CD4-positive, alpha-beta T cell (primary cell): ENCODE data around the gene ANKS1B. TPM values are rescaled to one million over a fixed set of nuclear protein-coding genes. Genes with fewer than 3 reads are reported as not detected.

Source experiments
- ATAC-seq: fragments of 200-7000 bp; cut with Tn5 transposase; one replicate; pipeline ENCODE4 v1.10.0; 2022; ENCODE audit warnings: mild to moderate bottlenecking; ENCODE audit not compliant: poor library complexity
- CTCF ChIA-PET: fragments of 350-600 bp; sonication (Branson Sonifier 250); formaldehyde crosslinking; loops from one replicate; lab custom pipeline; 2021; ENCODE audit warnings: antibody characterized with exemption, inconsistent platforms; lab: Charles Lee
- POLR2A ChIA-PET: fragments of 350-600 bp; sonication (Branson Sonifier 250); formaldehyde crosslinking; loops from one replicate; lab custom pipeline; 2021; ENCODE audit warnings: antibody characterized with exemption, inconsistent platforms; lab: Charles Lee
- DNase-seq, 14 experiments: peaks; one replicate each; pipeline ENCODE4 v3.0.0-alpha.2; 2013 to 2020; ENCODE audit warnings: mixed read lengths in 2 of 14
- H3K27ac ChIP-seq, 2 donors: one replicate each; pipeline versions ENCODE4 v1.5.1 to v1.7.0; 2013; ENCODE audit warnings: low read length in 2 of 2, low read depth in 1 of 2, mild to moderate bottlenecking in 1 of 2
- H3K27me3 ChIP-seq, 2 experiments: 1 replicate in 1 of 2; 2 replicates in 1 of 2; pipeline versions ENCODE4 v1.6.1 to v1.7.0; 2013; ENCODE audit warnings: low read length in 2 of 2, control low read depth in 1 of 2, mild to moderate bottlenecking in 1 of 2, moderate library complexity in 1 of 2; ENCODE audit not compliant: insufficient read depth in 2 of 2, control insufficient read depth in 1 of 2
- H3K36me3 ChIP-seq: one replicate; pipeline ENCODE4 v1.6.1; 2013; ENCODE audit warnings: low read length, control low read depth; ENCODE audit not compliant: insufficient read depth
- H3K4me1 ChIP-seq: one replicate; pipeline ENCODE4 v1.6.1; 2013; ENCODE audit warnings: low read length, control low read depth; ENCODE audit not compliant: insufficient read depth
- H3K4me3 ChIP-seq: one replicate; pipeline ENCODE4 v1.5.1; 2013; ENCODE audit warnings: mild to moderate bottlenecking, low read length, moderate library complexity
- H3K9me3 ChIP-seq, 2 experiments: 1 replicate in 1 of 2; 2 replicates in 1 of 2; pipeline versions ENCODE4 v1.6.1 to v1.7.0; 2013; ENCODE audit warnings: low read length in 2 of 2, mild to moderate bottlenecking in 2 of 2, control low read depth in 1 of 2, moderate library complexity in 1 of 2; ENCODE audit not compliant: control insufficient read depth in 1 of 2, insufficient read depth in 1 of 2
- H3K27ac Mint-ChIP-seq: one replicate; pipeline ENCODE4 v1.8.0; 2020; ENCODE audit warnings: mixed read lengths
- H3K27me3 Mint-ChIP-seq: one replicate; pipeline ENCODE4 v1.8.0; 2021; ENCODE audit warnings: mixed read lengths
- H3K36me3 Mint-ChIP-seq: one replicate; pipeline ENCODE4 v1.8.0; 2021; ENCODE audit warnings: low read depth, mixed read lengths
- H3K4me1 Mint-ChIP-seq: one replicate; pipeline ENCODE4 v1.8.0; 2021; ENCODE audit warnings: low read depth, mixed read lengths
- H3K4me3 Mint-ChIP-seq: one replicate; pipeline ENCODE4 v1.8.0; 2020; ENCODE audit warnings: mild to moderate bottlenecking, mixed read lengths
- H3K9me3 Mint-ChIP-seq: one replicate; pipeline ENCODE4 v1.8.0; 2020; ENCODE audit warnings: mixed read lengths
- intact Hi-C, 2 experiments: fragments of 100-400 bp; cut with DNase I in 1 of 2; cut with micrococcal nuclease in 1 of 2; formaldehyde crosslinking; loops; one replicate each; pipeline versions ENCODE4 v1.15.1 to v1.9.0; 2023 to 2025; cut with DNase I, micrococcal nuclease
- total RNA-seq, 174 experiments: library from RNA in 2 of 174; stranded (reverse) in 2 of 174; gene quantifications; one replicate each; pipeline ENCODE4 v1.2.3 and lab custom pipeline; 2021 to 2026
- TF ChIP-seq, protein P1 (sequence below): fragments of 200-600 bp; IDR thresholded peaks from one replicate; pipeline ENCODE4 v1.8.0; 2022; ENCODE audit warnings: antibody characterized with exemption, mild to moderate bottlenecking

Gene ANKS1B
- total RNA-seq, 2 experiments from 2014 or later: 0.16 to 1.1 TPM

DNA sequence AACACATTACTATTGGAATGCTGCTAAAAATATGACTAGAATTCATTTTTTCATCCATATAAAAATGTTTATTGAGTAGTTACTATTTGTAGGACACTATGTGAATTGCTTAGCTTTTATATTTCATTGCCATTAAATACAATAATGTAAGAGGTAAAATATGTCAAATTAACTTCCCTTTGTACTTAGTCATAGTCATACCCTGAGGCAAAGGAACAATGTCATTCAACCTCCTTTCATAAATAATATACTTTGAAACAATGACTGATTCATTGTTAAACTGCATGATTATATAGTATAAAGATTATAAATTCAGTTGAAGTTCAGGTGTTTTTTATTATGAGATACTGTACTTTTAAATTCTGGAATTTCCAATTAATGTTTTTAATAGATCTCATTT is 232.0 kb downstream of the ANKS1B start:
- ChIA-PET CTCF (no interaction called here), POLR2A (no interaction called here)
- no peaks in the 10 kb centered on the region for H3K4me1 Mint-ChIP-seq
- no peaks in the 10 kb centered on the region for H3K9me3 ChIP-seq
- no peaks in the 10 kb centered on the region for H3K36me3 ChIP-seq
- H3K4me1 ChIP-seq: no peaks in the 10 kb centered on the region
- TF ChIP-seq, protein P1, sequence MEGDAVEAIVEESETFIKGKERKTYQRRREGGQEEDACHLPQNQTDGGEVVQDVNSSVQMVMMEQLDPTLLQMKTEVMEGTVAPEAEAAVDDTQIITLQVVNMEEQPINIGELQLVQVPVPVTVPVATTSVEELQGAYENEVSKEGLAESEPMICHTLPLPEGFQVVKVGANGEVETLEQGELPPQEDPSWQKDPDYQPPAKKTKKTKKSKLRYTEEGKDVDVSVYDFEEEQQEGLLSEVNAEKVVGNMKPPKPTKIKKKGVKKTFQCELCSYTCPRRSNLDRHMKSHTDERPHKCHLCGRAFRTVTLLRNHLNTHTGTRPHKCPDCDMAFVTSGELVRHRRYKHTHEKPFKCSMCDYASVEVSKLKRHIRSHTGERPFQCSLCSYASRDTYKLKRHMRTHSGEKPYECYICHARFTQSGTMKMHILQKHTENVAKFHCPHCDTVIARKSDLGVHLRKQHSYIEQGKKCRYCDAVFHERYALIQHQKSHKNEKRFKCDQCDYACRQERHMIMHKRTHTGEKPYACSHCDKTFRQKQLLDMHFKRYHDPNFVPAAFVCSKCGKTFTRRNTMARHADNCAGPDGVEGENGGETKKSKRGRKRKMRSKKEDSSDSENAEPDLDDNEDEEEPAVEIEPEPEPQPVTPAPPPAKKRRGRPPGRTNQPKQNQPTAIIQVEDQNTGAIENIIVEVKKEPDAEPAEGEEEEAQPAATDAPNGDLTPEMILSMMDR: no peak
- H3K4me3 Mint-ChIP-seq: no peak overlapping the region
- H3K9me3 Mint-ChIP-seq: peaks cover 11% of the 10 kb centered on the region
- DNase-seq (no peak), ATAC-seq (no peak)
- intact Hi-C loops: no loop called here
- no peaks in the 10 kb centered on the region for H3K36me3 Mint-ChIP-seq
- no peaks in the 10 kb centered on the region for H3K27me3 ChIP-seq
- no peak overlapping the region for H3K27ac ChIP-seq
- no peak overlapping the region for H3K4me3 ChIP-seq
- H3K27ac Mint-ChIP-seq: no peak overlapping the region
- H3K27me3 Mint-ChIP-seq: no peaks in the 10 kb centered on the region

DNA sequence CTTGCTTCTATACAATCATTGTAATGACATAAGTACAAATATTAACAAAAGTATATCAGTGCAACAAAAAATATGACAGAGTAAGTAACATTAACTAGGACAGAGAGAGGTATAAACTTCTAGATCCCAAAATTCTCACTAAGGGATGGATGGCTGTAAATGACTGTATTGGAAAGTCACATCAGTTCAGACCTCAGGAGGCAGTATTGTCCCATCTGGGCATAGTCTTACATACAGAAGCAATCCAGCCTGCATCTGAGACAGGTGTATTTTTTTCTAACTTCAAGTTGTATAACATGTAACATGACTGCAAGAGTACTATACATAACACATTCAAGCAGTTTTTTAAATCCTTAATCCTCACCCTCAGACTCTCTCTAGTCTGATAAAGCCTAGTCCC is 238.2 kb downstream of the ANKS1B start:
- ATAC-seq: no peak
- Histone ChIP-seq H3K27ac (no peak overlapping the region), H3K27me3 (no peaks in the 10 kb centered on the region), H3K4me1 (no peaks in the 10 kb centered on the region), H3K4me3 (no peak overlapping the region), H3K9me3 (no peaks in the 10 kb centered on the region), H3K36me3 (no peaks in the 10 kb centered on the region)
- TF ChIP-seq, protein P1: no peak
- Mint-ChIP-seq H3K27ac (no peak overlapping the region), H3K27me3 (no peaks in the 10 kb centered on the region), H3K9me3 (peaks cover 3% of the 10 kb centered on the region), H3K4me3 (no peak overlapping the region), H3K4me1 (no peaks in the 10 kb centered on the region), H3K36me3 (no peaks in the 10 kb centered on the region)
- DNase-seq: no peak
- CTCF ChIA-PET: no interaction called here
- POLR2A ChIA-PET: no interaction called here
- intact Hi-C loops: no loop called here

DNA sequence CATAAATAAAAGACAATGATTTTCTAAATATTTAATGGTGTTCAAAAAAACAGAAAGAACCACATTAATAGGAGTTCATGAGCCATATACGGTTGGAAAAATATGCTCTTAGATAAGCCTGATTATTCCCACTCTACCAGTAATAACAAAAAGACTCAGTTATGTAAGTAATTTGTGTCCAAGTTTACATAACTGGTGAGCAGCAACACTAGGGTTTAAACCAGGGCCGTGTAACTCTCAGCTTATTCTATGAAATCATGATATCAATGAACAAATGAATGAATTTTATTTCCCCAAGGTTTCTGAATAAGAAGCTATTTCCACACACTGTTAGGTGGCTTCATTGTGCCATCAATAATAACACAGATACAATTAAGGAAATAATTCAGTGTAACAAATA is 238.8 kb downstream of the ANKS1B start:
- H3K9me3 Mint-ChIP-seq: peaks cover 2% of the 10 kb centered on the region
- no peaks in the 10 kb centered on the region for H3K4me1 ChIP-seq
- TF ChIP-seq, protein P1: no peak
- ChIA-PET CTCF (no interaction called here), POLR2A (no interaction called here)
- no peak overlapping the region for H3K27ac ChIP-seq
- H3K36me3 ChIP-seq: no peaks in the 10 kb centered on the region
- DNase-seq (no peak), ATAC-seq (no peak)
- no peak overlapping the region for H3K27ac Mint-ChIP-seq
- peaks cover 0 to 2% of the 10 kb centered on the region in 2 experiments for H3K9me3 ChIP-seq
- no peaks in the 10 kb centered on the region for H3K27me3 Mint-ChIP-seq
- intact Hi-C loops: no loop called here
- no peak overlapping the region for H3K4me3 Mint-ChIP-seq
- H3K36me3 Mint-ChIP-seq: no peaks in the 10 kb centered on the region
- no peaks in the 10 kb centered on the region for H3K27me3 ChIP-seq
- H3K4me3 ChIP-seq: no peak overlapping the region
- H3K4me1 Mint-ChIP-seq: no peaks in the 10 kb centered on the region
